H9 (cell line): Measurements from ENCODE around the gene SMC3. TPM values are rescaled to one million over a fixed set of nuclear protein-coding genes. Genes with fewer than 3 reads are reported as not detected.

Source experiments
- DNase-seq: peaks from one replicate; pipeline ENCODE4 v3.0.0-alpha.2; 2017
- H2AFZ ChIP-seq: one replicate; pipeline ENCODE4 v1.6.1; 2013; ENCODE audit warnings: mild to moderate bottlenecking, low read length, control low read depth, moderate library complexity
- H2AK5ac ChIP-seq: 2 replicates; pipeline ENCODE4 v1.6.1; 2013; ENCODE audit warnings: low read length, control low read depth, mixed read lengths; ENCODE audit not compliant: insufficient read length
- H2BK120ac ChIP-seq: one replicate; pipeline ENCODE4 v1.6.1; 2013; ENCODE audit warnings: low read depth, mild to moderate bottlenecking, low read length, control low read depth, inconsistent platforms; ENCODE audit not compliant: poor library complexity, severe bottlenecking
- H2BK12ac ChIP-seq: 2 replicates; pipeline ENCODE4 v1.6.1; 2013; ENCODE audit warnings: low read length, control low read depth, mixed read lengths, low read depth; ENCODE audit not compliant: insufficient read length
- H2BK15ac ChIP-seq: 2 replicates; pipeline ENCODE4 v1.6.1; 2013; ENCODE audit warnings: low read depth, low read length, control low read depth
- H2BK20ac ChIP-seq: one replicate; pipeline ENCODE4 v1.6.1; 2013; ENCODE audit warnings: low read depth, mild to moderate bottlenecking, low read length, control low read depth, inconsistent platforms; ENCODE audit not compliant: poor library complexity, severe bottlenecking
- H2BK5ac ChIP-seq: 2 replicates; pipeline ENCODE4 v1.6.1; 2013; ENCODE audit warnings: low read length, control low read depth, mixed read lengths; ENCODE audit not compliant: insufficient read length
- H3K14ac ChIP-seq: 2 replicates; pipeline ENCODE4 v1.6.1; 2013; ENCODE audit warnings: low read length, control low read depth; ENCODE audit not compliant: insufficient read depth
- H3K18ac ChIP-seq: 2 replicates; pipeline ENCODE4 v1.6.1; 2013; ENCODE audit warnings: low read depth, mild to moderate bottlenecking, mixed read lengths, low read length, control low read depth; ENCODE audit not compliant: insufficient read length
- H3K23ac ChIP-seq: 2 replicates; pipeline ENCODE4 v1.6.1; 2013; ENCODE audit warnings: low read length, control low read depth, mixed read lengths, low read depth; ENCODE audit not compliant: insufficient read length
- H3K23me2 ChIP-seq: 2 replicates; pipeline ENCODE4 v1.6.1; 2013; ENCODE audit warnings: low read depth, mild to moderate bottlenecking, mixed read lengths, low read length, control low read depth; ENCODE audit not compliant: insufficient read length, poor library complexity, severe bottlenecking
- H3K27ac ChIP-seq: 2 replicates; pipeline ENCODE4 v1.5.1; 2013; ENCODE audit warnings: low read length, control low read depth, mixed read lengths, low read depth; ENCODE audit not compliant: insufficient read length
- H3K27me3 ChIP-seq: 2 replicates; pipeline ENCODE4 v1.6.1; 2013; ENCODE audit warnings: low read length, control low read depth, inconsistent platforms; ENCODE audit not compliant: insufficient read depth
- H3K4ac ChIP-seq: 2 replicates; pipeline ENCODE4 v1.6.1; 2013; ENCODE audit warnings: low read depth, mild to moderate bottlenecking, control low read depth, inconsistent platforms, low read length, moderate library complexity
- H3K4me1 ChIP-seq: 2 replicates; pipeline ENCODE4 v1.6.1; 2013; ENCODE audit warnings: low read length, control low read depth, inconsistent platforms; ENCODE audit not compliant: insufficient read depth
- H3K4me2 ChIP-seq: 2 replicates; pipeline ENCODE4 v1.6.1; 2013; ENCODE audit warnings: low read length, control low read depth, mixed read lengths; ENCODE audit not compliant: insufficient read length, insufficient read depth
- H3K56ac ChIP-seq: 2 replicates; pipeline ENCODE4 v1.6.1; 2013; ENCODE audit warnings: low read depth, mild to moderate bottlenecking, mixed read lengths, low read length, control low read depth; ENCODE audit not compliant: insufficient read length
- H3K79me1 ChIP-seq: 2 replicates; pipeline ENCODE4 v1.6.1; 2013; ENCODE audit warnings: low read depth, mild to moderate bottlenecking, moderate library complexity, low read length, control low read depth, inconsistent platforms; ENCODE audit not compliant: insufficient read depth, poor library complexity, severe bottlenecking
- H3K79me2 ChIP-seq: 2 replicates; pipeline ENCODE4 v1.6.1; 2013; ENCODE audit warnings: low read length, control low read depth, inconsistent platforms; ENCODE audit not compliant: insufficient read depth
- H3K9ac ChIP-seq: 2 replicates; pipeline ENCODE4 v1.6.1; 2013; ENCODE audit warnings: low read length, control low read depth, mixed read lengths; ENCODE audit not compliant: insufficient read length; ENCODE audit errors: extremely low read depth
- H3K9me3 ChIP-seq: one replicate; pipeline ENCODE4 v1.6.1; 2013; ENCODE audit warnings: low read depth, low read length, inconsistent platforms; ENCODE audit not compliant: control insufficient read depth
- H3T11ph ChIP-seq: one replicate; pipeline ENCODE4 v1.6.1; 2013; ENCODE audit warnings: mild to moderate bottlenecking, low read length, control low read depth, inconsistent platforms
- H4K20me1 ChIP-seq: one replicate; pipeline ENCODE4 v1.6.1; 2013; ENCODE audit not compliant: control insufficient read depth, insufficient read length, insufficient read depth
- H4K5ac ChIP-seq: 2 replicates; pipeline ENCODE4 v1.6.1; 2013; ENCODE audit warnings: low read depth, mild to moderate bottlenecking, mixed read lengths, low read length, control low read depth; ENCODE audit not compliant: insufficient read length
- H4K8ac ChIP-seq: replicated peaks from 2 replicates; pipeline ENCODE4 v1.6.1; 2013; ENCODE audit warnings: low read length, control low read depth, mixed read lengths, low read depth; ENCODE audit not compliant: insufficient read length
- H4K91ac ChIP-seq: 2 replicates; pipeline ENCODE4 v1.6.1; 2013; ENCODE audit warnings: low read depth, mild to moderate bottlenecking, moderate library complexity, mixed read lengths, low read length, control low read depth; ENCODE audit not compliant: insufficient read length
- H3K27ac Mint-ChIP-seq, 3 experiments: 2 replicates in 2 of 3; 3 replicates in 1 of 3; pipeline ENCODE4 v1.8.0; 2020 to 2021; ENCODE audit warnings: mixed read lengths in 3 of 3, mild to moderate bottlenecking in 1 of 3, moderate library complexity in 1 of 3
- H3K27me3 Mint-ChIP-seq: 2 replicates; pipeline ENCODE4 v1.8.0; 2021; ENCODE audit warnings: low read depth, mild to moderate bottlenecking, moderate library complexity, mixed read lengths
- H3K36me3 Mint-ChIP-seq, 3 experiments: 2 replicates in 2 of 3; 3 replicates in 1 of 3; pipeline ENCODE4 v1.8.0; 2020 to 2021; ENCODE audit warnings: low read depth in 3 of 3, mixed read lengths in 3 of 3; ENCODE audit not compliant: insufficient read depth in 1 of 3
- H3K4me1 Mint-ChIP-seq, 2 experiments: 2 replicates each; pipeline ENCODE4 v1.8.0; 2020; ENCODE audit warnings: mixed read lengths in 2 of 2
- H3K4me3 Mint-ChIP-seq, 2 experiments: 2 replicates in 1 of 2; 3 replicates in 1 of 2; pipeline ENCODE4 v1.8.0; 2020 to 2021; ENCODE audit warnings: mild to moderate bottlenecking in 2 of 2, mixed read lengths in 2 of 2, moderate library complexity in 1 of 2
- H3K9me3 Mint-ChIP-seq, 2 experiments: 2 replicates in 1 of 2; 3 replicates in 1 of 2; pipeline ENCODE4 v1.8.0; 2020; ENCODE audit warnings: mild to moderate bottlenecking in 2 of 2, mixed read lengths in 2 of 2, moderate library complexity in 1 of 2
- total RNA-seq: library from RNA; stranded (reverse); gene quantifications from 2 replicates; pipeline ENCODE4 v1.2.1, GENCODE V29; 2021
- TF ChIP-seq, protein P1 (sequence below): fragments of 200-600 bp; sonication (generic); conservative IDR thresholded peaks from 3 replicates; pipeline ENCODE4 v1.8.0; 2021; ENCODE audit warnings: antibody characterized with exemption, mild to moderate bottlenecking

The SMC3 gene
- total RNA-seq, 1 experiment from 2014 or later, result 82.4 TPM

DNA sequence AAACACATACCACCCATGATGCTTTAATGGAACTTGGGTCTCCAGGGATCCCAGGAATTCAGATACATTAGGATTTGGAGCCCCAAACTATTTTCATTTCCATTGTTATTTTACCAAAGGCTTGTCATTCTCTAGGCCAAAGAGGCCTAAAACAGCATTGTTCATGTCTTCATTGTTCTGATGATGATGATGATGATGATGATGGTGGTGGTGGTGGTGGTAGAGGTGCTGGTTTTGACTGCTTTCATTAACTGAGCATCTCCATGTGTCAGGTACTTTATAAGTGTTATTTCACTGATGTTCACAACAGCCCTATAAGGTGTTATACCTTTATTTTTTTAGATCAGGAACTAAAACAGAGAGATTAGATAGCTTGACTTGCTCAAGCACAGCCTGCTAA lies 64.4 kb downstream of the SMC3 start:
- no peak overlapping the region for H3K56ac ChIP-seq
- H3K27ac Mint-ChIP-seq, result no peak overlapping the region
- H3K4me3 Mint-ChIP-seq, result no peak overlapping the region

More for the DNA sequence above, 64.4 kb downstream of the SMC3 start:
- Histone ChIP-seq H3T11ph (no peak overlapping the region), H4K5ac (no peak overlapping the region), H3K14ac (no peak overlapping the region), H4K91ac (no peak overlapping the region), H3K4ac (no peak overlapping the region), H2BK20ac (no peak overlapping the region), H3K9ac (no peak overlapping the region), H3K23ac (no peak overlapping the region), H2BK15ac (no peak overlapping the region), H3K27ac (no peak overlapping the region), H4K20me1 (no peaks in the 10 kb centered on the region), H2BK120ac (no peak overlapping the region), H3K27me3 (no peaks in the 10 kb centered on the region), H2BK5ac (no peak overlapping the region), H4K8ac (no peak overlapping the region), H3K4me1 (no peaks in the 10 kb centered on the region; the same call in 1 of the 2 replicates), H2AK5ac (no peak overlapping the region), H3K4me2 (no peak overlapping the region), H3K79me1 (no peaks in the 10 kb centered on the region), H3K23me2 (no peaks in the 10 kb centered on the region), H2AFZ (no peak overlapping the region), H3K79me2 (no peaks in the 10 kb centered on the region; the same call in 1 of the 2 replicates), H3K18ac (no peak overlapping the region), H3K9me3 (no peaks in the 10 kb centered on the region), H2BK12ac (no peak overlapping the region)
- H3K27me3 Mint-ChIP-seq, result no peaks in the 10 kb centered on the region
- no peaks in the 10 kb centered on the region; a peak in 1 of 5 replicates for H3K9me3 Mint-ChIP-seq
- H3K4me1 Mint-ChIP-seq, result peaks cover 23 to 26% of the 10 kb centered on the region in 2 experiments
- DNase-seq, result no peak
- H3K36me3 Mint-ChIP-seq, result no peaks in the 10 kb centered on the region; a peak in 1 of 7 replicates
- TF ChIP-seq, protein P1, sequence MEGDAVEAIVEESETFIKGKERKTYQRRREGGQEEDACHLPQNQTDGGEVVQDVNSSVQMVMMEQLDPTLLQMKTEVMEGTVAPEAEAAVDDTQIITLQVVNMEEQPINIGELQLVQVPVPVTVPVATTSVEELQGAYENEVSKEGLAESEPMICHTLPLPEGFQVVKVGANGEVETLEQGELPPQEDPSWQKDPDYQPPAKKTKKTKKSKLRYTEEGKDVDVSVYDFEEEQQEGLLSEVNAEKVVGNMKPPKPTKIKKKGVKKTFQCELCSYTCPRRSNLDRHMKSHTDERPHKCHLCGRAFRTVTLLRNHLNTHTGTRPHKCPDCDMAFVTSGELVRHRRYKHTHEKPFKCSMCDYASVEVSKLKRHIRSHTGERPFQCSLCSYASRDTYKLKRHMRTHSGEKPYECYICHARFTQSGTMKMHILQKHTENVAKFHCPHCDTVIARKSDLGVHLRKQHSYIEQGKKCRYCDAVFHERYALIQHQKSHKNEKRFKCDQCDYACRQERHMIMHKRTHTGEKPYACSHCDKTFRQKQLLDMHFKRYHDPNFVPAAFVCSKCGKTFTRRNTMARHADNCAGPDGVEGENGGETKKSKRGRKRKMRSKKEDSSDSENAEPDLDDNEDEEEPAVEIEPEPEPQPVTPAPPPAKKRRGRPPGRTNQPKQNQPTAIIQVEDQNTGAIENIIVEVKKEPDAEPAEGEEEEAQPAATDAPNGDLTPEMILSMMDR, result no peak
